DOHH2 (cell line): ENCODE results near the gene ADCY4.

Source experiments
- EZH2phosphoT487 ChIP-seq: fragments of 200-600 bp; sonication (generic); IDR thresholded peaks from 2 replicates; pipeline ENCODE4 v1.6.1; 2017; ENCODE audit warnings: borderline replicate concordance, mild to moderate bottlenecking, antibody characterized with exemption, low read length, moderate library complexity, mixed read lengths
- TF ChIP-seq, protein P1 (sequence below): fragments of 200-600 bp; sonication (generic); IDR thresholded peaks from one replicate; pipeline ENCODE4 v1.5.1; 2014; ENCODE audit warnings: antibody characterized with exemption, mild to moderate bottlenecking, low read depth, low read length; ENCODE audit not compliant: poor library complexity, severe bottlenecking

GRCh38 chr14:24310265-24310645 is 24.6 kb downstream of the ADCY4 start:
- TF ChIP-seq, protein P1, sequence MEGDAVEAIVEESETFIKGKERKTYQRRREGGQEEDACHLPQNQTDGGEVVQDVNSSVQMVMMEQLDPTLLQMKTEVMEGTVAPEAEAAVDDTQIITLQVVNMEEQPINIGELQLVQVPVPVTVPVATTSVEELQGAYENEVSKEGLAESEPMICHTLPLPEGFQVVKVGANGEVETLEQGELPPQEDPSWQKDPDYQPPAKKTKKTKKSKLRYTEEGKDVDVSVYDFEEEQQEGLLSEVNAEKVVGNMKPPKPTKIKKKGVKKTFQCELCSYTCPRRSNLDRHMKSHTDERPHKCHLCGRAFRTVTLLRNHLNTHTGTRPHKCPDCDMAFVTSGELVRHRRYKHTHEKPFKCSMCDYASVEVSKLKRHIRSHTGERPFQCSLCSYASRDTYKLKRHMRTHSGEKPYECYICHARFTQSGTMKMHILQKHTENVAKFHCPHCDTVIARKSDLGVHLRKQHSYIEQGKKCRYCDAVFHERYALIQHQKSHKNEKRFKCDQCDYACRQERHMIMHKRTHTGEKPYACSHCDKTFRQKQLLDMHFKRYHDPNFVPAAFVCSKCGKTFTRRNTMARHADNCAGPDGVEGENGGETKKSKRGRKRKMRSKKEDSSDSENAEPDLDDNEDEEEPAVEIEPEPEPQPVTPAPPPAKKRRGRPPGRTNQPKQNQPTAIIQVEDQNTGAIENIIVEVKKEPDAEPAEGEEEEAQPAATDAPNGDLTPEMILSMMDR: no peak
- TF ChIP-seq EZH2phosphoT487: no peak
